ENCODE results near the gene CD82. TPM values are rescaled to one million over a fixed set of nuclear protein-coding genes. Genes with fewer than 3 reads are reported as not detected.
"Not testable (repeated sequence)": the region's sequence is repeated elsewhere in the genome, so short reads cannot be mapped to it uniquely, and the experiment has no call there.

CD82 gene
- total RNA-seq, 1 experiment from 2014 or later: 32.6 TPM

- CTCF ChIA-PET: interaction anchor here (0.5 kb wide), 1 partner anchor 105 kb away, joined by 6 read pairs; no protein-coding TSS in a partner anchor
- Mint-ChIP-seq H3K4me3 (ENCODE audit: low read depth, unreplicated experiment) (no peak overlapping the region), H3K27ac (ENCODE audit: unreplicated experiment) (no peak overlapping the region)
These were observed 80.4 kb downstream of the CD82 start for GRCh38 chr11:44645827-44646226.

GRCh38 chr11:44647255-44647955 lies 81.9 kb downstream of the CD82 start:
- H3K27ac Mint-ChIP-seq (ENCODE audit: unreplicated experiment); intact Hi-C loops (cut with micrococcal nuclease; ENCODE audit: unreplicated experiment); H3K9me3 Mint-ChIP-seq (ENCODE audit: low read depth, unreplicated experiment); H3K4me1 Mint-ChIP-seq (ENCODE audit: low read depth, unreplicated experiment); DNase-seq; BruUV-seq (replicated peaks); H3K4me3 Mint-ChIP-seq (ENCODE audit: low read depth, unreplicated experiment); H3K36me3 Mint-ChIP-seq (ENCODE audit: insufficient read depth, unreplicated experiment); CTCF ChIA-PET: not testable (repeated sequence)
- peaks cover 90% of the 10 kb centered on the region for H3K27me3 Mint-ChIP-seq (ENCODE audit: unreplicated experiment)

More at GRCh38 chr11:44645827-44646226, 80.4 kb downstream of the CD82 start:
- BruUV-seq (replicated peaks): no TSS peak
- H3K36me3 Mint-ChIP-seq (ENCODE audit: insufficient read depth, unreplicated experiment): no peaks in the 10 kb centered on the region
- no peaks in the 10 kb centered on the region for H3K4me1 Mint-ChIP-seq (ENCODE audit: low read depth, unreplicated experiment)
- H3K9me3 Mint-ChIP-seq (ENCODE audit: low read depth, unreplicated experiment): no peaks in the 10 kb centered on the region
- intact Hi-C loops (cut with micrococcal nuclease; ENCODE audit: unreplicated experiment): no loop called here
- no peak for TF ChIP-seq CTCF (IDR thresholded peaks at IDR 0.05; ENCODE audit: unreplicated experiment)
- DNase-seq: no peak
- peaks cover 90% of the 10 kb centered on the region for H3K27me3 Mint-ChIP-seq (ENCODE audit: unreplicated experiment)

GRCh38 chr11:44648109-44648508 lies 82.6 kb downstream of the CD82 start:
- no TSS peak for BruUV-seq (replicated peaks)
- H3K4me1 Mint-ChIP-seq (ENCODE audit: low read depth, unreplicated experiment): no peaks in the 10 kb centered on the region
- H3K27ac Mint-ChIP-seq (ENCODE audit: unreplicated experiment): no peak overlapping the region
- no peaks in the 10 kb centered on the region for H3K9me3 Mint-ChIP-seq (ENCODE audit: low read depth, unreplicated experiment)
- peaks cover 86% of the 10 kb centered on the region for H3K27me3 Mint-ChIP-seq (ENCODE audit: unreplicated experiment)
- no peak for TF ChIP-seq CTCF (IDR thresholded peaks at IDR 0.05; ENCODE audit: unreplicated experiment)
- no peak for DNase-seq
- no peak overlapping the region for H3K4me3 Mint-ChIP-seq (ENCODE audit: low read depth, unreplicated experiment)
- no peaks in the 10 kb centered on the region for H3K36me3 Mint-ChIP-seq (ENCODE audit: insufficient read depth, unreplicated experiment)
- CTCF ChIA-PET: no interaction called here
- intact Hi-C loops (cut with micrococcal nuclease; ENCODE audit: unreplicated experiment): no loop called here

- no peak for DNase-seq
- Mint-ChIP-seq H3K4me3 (ENCODE audit: low read depth, unreplicated experiment) (no peak overlapping the region), H3K36me3 (ENCODE audit: insufficient read depth, unreplicated experiment) (no peaks in the 10 kb centered on the region), H3K4me1 (ENCODE audit: low read depth, unreplicated experiment) (no peaks in the 10 kb centered on the region), H3K9me3 (ENCODE audit: low read depth, unreplicated experiment) (no peaks in the 10 kb centered on the region), H3K27me3 (ENCODE audit: unreplicated experiment) (peaks cover 74% of the 10 kb centered on the region), H3K27ac (ENCODE audit: unreplicated experiment) (no peak overlapping the region)
- CTCF ChIA-PET: no interaction called here
- TF ChIP-seq CTCF (IDR thresholded peaks at IDR 0.05; ENCODE audit: unreplicated experiment): no peak
- intact Hi-C loops (cut with micrococcal nuclease; ENCODE audit: unreplicated experiment): no loop called here
- no TSS peak for BruUV-seq (replicated peaks)
These were observed 86.2 kb downstream of the CD82 start for GRCh38 chr11:44651535-44652155.
